C4-2B (cell line): ENCODE measurements around the gene USB1.

Experiments used
- ZFX ChIP-seq: fragments of 450-650 bp; IDR thresholded peaks from 2 replicates; pipeline ENCODE4 v1.6.1; 2017
- TF ChIP-seq, protein P1 (sequence below): fragments of 450-650 bp; conservative IDR thresholded peaks from 2 replicates; pipeline ENCODE4 v1.5.1; 2017; ENCODE audit warnings: mild to moderate bottlenecking

DNA sequence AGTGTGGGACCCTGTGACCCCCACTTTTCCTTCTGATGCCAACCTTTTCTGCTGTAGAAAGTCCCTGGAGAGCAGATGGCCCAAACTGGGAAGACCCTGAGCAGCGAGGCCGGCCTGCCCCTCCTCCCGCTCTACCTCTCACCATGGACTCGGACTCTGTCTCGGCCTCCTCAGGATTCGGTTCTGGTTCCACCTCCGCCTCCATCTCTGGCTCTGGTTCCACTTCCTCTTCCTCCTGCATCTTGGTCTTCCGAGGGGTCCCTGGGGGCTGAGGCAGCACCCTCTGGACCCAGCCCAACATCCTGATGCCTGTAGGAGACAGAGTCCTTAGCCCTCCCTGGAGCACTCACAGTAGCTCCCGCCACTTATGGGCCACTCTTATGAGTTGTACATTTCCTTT is 34.2 kb upstream of the USB1 start:
- TF ChIP-seq, protein P1, sequence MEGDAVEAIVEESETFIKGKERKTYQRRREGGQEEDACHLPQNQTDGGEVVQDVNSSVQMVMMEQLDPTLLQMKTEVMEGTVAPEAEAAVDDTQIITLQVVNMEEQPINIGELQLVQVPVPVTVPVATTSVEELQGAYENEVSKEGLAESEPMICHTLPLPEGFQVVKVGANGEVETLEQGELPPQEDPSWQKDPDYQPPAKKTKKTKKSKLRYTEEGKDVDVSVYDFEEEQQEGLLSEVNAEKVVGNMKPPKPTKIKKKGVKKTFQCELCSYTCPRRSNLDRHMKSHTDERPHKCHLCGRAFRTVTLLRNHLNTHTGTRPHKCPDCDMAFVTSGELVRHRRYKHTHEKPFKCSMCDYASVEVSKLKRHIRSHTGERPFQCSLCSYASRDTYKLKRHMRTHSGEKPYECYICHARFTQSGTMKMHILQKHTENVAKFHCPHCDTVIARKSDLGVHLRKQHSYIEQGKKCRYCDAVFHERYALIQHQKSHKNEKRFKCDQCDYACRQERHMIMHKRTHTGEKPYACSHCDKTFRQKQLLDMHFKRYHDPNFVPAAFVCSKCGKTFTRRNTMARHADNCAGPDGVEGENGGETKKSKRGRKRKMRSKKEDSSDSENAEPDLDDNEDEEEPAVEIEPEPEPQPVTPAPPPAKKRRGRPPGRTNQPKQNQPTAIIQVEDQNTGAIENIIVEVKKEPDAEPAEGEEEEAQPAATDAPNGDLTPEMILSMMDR: no peak
- TF ChIP-seq ZFX: no peak
